Measurements from ENCODE around the gene ROGDI.

GRCh38 chr16:4803401-4803844, 990 bp upstream of the ROGDI start:
- TF ChIP-seq EP300 (IDR thresholded peaks at IDR 0.05) = no peak
- TF ChIP-seq CTCF (IDR thresholded peaks at IDR 0.05) = no peak
- TF ChIP-seq POLR2AphosphoS5 (IDR thresholded peaks at IDR 0.05) = no peak
- TF ChIP-seq POLR2A (IDR thresholded peaks at IDR 0.05) = no peak

Data from gastroesophageal sphincter (tissue), 3 donors.